SK-N-SH treated with all-trans-retinoic acid at 6 μM for 48 hours (cell line): ENCODE data around the gene NIFK.

Experiments used
- ATAC-seq: fragments of 200-7000 bp; cut with Tn5 transposase; 3 replicates; pipeline ENCODE4 v1.9.1; 2020; ENCODE audit warnings: mild to moderate bottlenecking, moderate library complexity
- ARNTL ChIP-seq: fragments of 450-650 bp; formaldehyde crosslinking; IDR thresholded peaks from 2 replicates; pipeline ENCODE4 v1.5.0; 2020; ENCODE audit warnings: low read depth, mild to moderate bottlenecking, moderate library complexity, borderline replicate concordance
- BACH2 ChIP-seq: fragments of 250-450 bp; sonication (Bioruptor Pico); IDR thresholded peaks from 2 replicates; pipeline ENCODE4 v1.9.0; 2021; ENCODE audit warnings: mild to moderate bottlenecking, borderline replicate concordance
- CREB5 ChIP-seq: fragments of 250-450 bp; sonication (Bioruptor Pico); IDR thresholded peaks from 2 replicates; pipeline ENCODE4 v1.5.1; 2020; ENCODE audit warnings: low read depth, mild to moderate bottlenecking, moderate library complexity
- CSDC2 ChIP-seq: fragments of 250-450 bp; sonication (Bioruptor Pico); IDR thresholded peaks from 2 replicates; pipeline ENCODE4 v1.5.0; 2020; ENCODE audit warnings: mild to moderate bottlenecking, moderate library complexity
- ESRRG ChIP-seq: fragments of 250-450 bp; sonication (Bioruptor Pico); IDR thresholded peaks from 2 replicates; pipeline ENCODE4 v1.6.1; 2021; ENCODE audit warnings: mild to moderate bottlenecking
- GLIS3 ChIP-seq: fragments of 250-450 bp; sonication (Bioruptor Pico); IDR thresholded peaks from 2 replicates; pipeline ENCODE4 v1.5.0; 2020; ENCODE audit warnings: mild to moderate bottlenecking, moderate library complexity
- ISL1 ChIP-seq: fragments of 250-450 bp; sonication (Bioruptor Pico); IDR thresholded peaks from 2 replicates; pipeline ENCODE4 v2.1.2; 2022; ENCODE audit warnings: mild to moderate bottlenecking, moderate library complexity
- OSR1 ChIP-seq: fragments of 250-450 bp; sonication (Bioruptor Pico); IDR thresholded peaks from 2 replicates; pipeline ENCODE4 v1.8.0; 2022; ENCODE audit warnings: moderate library complexity, mild to moderate bottlenecking, inconsistent platforms
- PATZ1 ChIP-seq: fragments of 250-450 bp; sonication (Bioruptor Pico); IDR thresholded peaks from 2 replicates; pipeline ENCODE4 v1.8.0; 2020; ENCODE audit warnings: mild to moderate bottlenecking, moderate library complexity, borderline replicate concordance
- PPARA ChIP-seq: fragments of 250-450 bp; sonication (Bioruptor Pico); IDR thresholded peaks from 2 replicates; pipeline ENCODE4 v1.5.0; 2020; ENCODE audit warnings: mild to moderate bottlenecking, borderline replicate concordance
- RARB ChIP-seq: fragments of 250-450 bp; sonication (Bioruptor Pico); IDR thresholded peaks from 2 replicates; pipeline ENCODE4 v1.8.0; 2021; ENCODE audit warnings: mild to moderate bottlenecking, moderate library complexity
- SNAI2 ChIP-seq: fragments of 250-450 bp; sonication (Bioruptor Pico); IDR thresholded peaks from 2 replicates; pipeline ENCODE4 v1.5.0; 2020; ENCODE audit warnings: mild to moderate bottlenecking, moderate library complexity
- TOX ChIP-seq: fragments of 250-450 bp; sonication (Bioruptor Pico); IDR thresholded peaks from 2 replicates; pipeline ENCODE4 v1.8.0; 2021; ENCODE audit warnings: mild to moderate bottlenecking, moderate library complexity, borderline replicate concordance
- ZC3H10 ChIP-seq: fragments of 250-450 bp; sonication (Bioruptor Pico); IDR thresholded peaks from 2 replicates; pipeline ENCODE4 v1.5.1; 2021; ENCODE audit warnings: mild to moderate bottlenecking, moderate library complexity
- ZFP3 ChIP-seq: fragments of 250-450 bp; sonication (Bioruptor Pico); IDR thresholded peaks from 2 replicates; pipeline ENCODE4 v1.5.0; 2020; ENCODE audit warnings: mild to moderate bottlenecking, moderate library complexity
- ZNF565 ChIP-seq: fragments of 450-650 bp; formaldehyde crosslinking; conservative IDR thresholded peaks from 2 replicates; pipeline ENCODE4 v1.5.0; 2020; ENCODE audit warnings: low read depth, mild to moderate bottlenecking, moderate library complexity
- ZNF70 ChIP-seq: fragments of 450-650 bp; formaldehyde crosslinking; IDR thresholded peaks from 2 replicates; pipeline ENCODE4 v1.5.0; 2020; ENCODE audit warnings: mild to moderate bottlenecking, moderate library complexity
- ZNF8 ChIP-seq: fragments of 450-650 bp; formaldehyde crosslinking; IDR thresholded peaks from 2 replicates; pipeline ENCODE4 v1.5.0; 2020; ENCODE audit warnings: mild to moderate bottlenecking, moderate library complexity
- TF ChIP-seq, protein P1 (sequence below): fragments of 250-450 bp; sonication (Bioruptor Pico); IDR thresholded peaks from 2 replicates; pipeline ENCODE4 v1.8.0; 2021; ENCODE audit warnings: low read depth, mild to moderate bottlenecking, moderate library complexity, borderline replicate concordance
- TF ChIP-seq, protein P2 (sequence below): fragments of 250-450 bp; sonication (Bioruptor Pico); IDR thresholded peaks from 2 replicates; pipeline ENCODE4 v1.5.0; 2020; ENCODE audit warnings: mild to moderate bottlenecking, moderate library complexity

Gene NIFK

GRCh38 chr2:121686902-121687301, 49.8 kb downstream of the NIFK start (continued):
- no peak for TF ChIP-seq SNAI2
- TF ChIP-seq ZNF8 (CRISPR knock-in tag) = no peak
- TF ChIP-seq ISL1 (CRISPR knock-in tag) = no peak
- TF ChIP-seq, all 23 proteins: peak for 0

- ATAC-seq = no peak
- no peak for TF ChIP-seq OSR1 (CRISPR knock-in tag)
- no peak for TF ChIP-seq ISL1 (CRISPR knock-in tag)
- no peak for TF ChIP-seq TOX (CRISPR knock-in tag)
- TF ChIP-seq ZNF565 (CRISPR knock-in tag) = no peak
- no peak for TF ChIP-seq ARNTL (CRISPR knock-in tag)
- TF ChIP-seq CREB5 = no peak
Observed at GRCh38 chr2:121686218-121686617, 50.5 kb downstream of the NIFK start.

- no peak for TF ChIP-seq ZNF70
- no peak for ATAC-seq
Observed at GRCh38 chr2:121682396-121683298, 54.0 kb downstream of the NIFK start.

- TF ChIP-seq ZC3H10 (CRISPR knock-in tag) = no peak
- no peak for TF ChIP-seq PPARA (CRISPR knock-in tag)
- TF ChIP-seq, protein P1, sequence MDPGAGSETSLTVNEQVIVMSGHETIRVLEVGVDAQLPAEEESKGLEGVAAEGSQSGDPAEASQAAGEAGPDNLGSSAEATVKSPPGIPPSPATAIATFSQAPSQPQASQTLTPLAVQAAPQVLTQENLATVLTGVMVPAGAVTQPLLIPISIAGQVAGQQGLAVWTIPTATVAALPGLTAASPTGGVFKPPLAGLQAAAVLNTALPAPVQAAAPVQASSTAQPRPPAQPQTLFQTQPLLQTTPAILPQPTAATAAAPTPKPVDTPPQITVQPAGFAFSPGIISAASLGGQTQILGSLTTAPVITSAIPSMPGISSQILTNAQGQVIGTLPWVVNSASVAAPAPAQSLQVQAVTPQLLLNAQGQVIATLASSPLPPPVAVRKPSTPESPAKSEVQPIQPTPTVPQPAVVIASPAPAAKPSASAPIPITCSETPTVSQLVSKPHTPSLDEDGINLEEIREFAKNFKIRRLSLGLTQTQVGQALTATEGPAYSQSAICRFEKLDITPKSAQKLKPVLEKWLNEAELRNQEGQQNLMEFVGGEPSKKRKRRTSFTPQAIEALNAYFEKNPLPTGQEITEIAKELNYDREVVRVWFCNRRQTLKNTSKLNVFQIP (CRISPR knock-in tag) = no peak
- no peak for TF ChIP-seq TOX (CRISPR knock-in tag)
- TF ChIP-seq OSR1 (CRISPR knock-in tag) = no peak
- no peak for TF ChIP-seq PATZ1 (CRISPR knock-in tag)
- TF ChIP-seq ZNF70 = no peak
- TF ChIP-seq ZNF565 (CRISPR knock-in tag) = no peak
- no peak for TF ChIP-seq RARB
- no peak for TF ChIP-seq GLIS3 (CRISPR knock-in tag)
- TF ChIP-seq, protein P2, sequence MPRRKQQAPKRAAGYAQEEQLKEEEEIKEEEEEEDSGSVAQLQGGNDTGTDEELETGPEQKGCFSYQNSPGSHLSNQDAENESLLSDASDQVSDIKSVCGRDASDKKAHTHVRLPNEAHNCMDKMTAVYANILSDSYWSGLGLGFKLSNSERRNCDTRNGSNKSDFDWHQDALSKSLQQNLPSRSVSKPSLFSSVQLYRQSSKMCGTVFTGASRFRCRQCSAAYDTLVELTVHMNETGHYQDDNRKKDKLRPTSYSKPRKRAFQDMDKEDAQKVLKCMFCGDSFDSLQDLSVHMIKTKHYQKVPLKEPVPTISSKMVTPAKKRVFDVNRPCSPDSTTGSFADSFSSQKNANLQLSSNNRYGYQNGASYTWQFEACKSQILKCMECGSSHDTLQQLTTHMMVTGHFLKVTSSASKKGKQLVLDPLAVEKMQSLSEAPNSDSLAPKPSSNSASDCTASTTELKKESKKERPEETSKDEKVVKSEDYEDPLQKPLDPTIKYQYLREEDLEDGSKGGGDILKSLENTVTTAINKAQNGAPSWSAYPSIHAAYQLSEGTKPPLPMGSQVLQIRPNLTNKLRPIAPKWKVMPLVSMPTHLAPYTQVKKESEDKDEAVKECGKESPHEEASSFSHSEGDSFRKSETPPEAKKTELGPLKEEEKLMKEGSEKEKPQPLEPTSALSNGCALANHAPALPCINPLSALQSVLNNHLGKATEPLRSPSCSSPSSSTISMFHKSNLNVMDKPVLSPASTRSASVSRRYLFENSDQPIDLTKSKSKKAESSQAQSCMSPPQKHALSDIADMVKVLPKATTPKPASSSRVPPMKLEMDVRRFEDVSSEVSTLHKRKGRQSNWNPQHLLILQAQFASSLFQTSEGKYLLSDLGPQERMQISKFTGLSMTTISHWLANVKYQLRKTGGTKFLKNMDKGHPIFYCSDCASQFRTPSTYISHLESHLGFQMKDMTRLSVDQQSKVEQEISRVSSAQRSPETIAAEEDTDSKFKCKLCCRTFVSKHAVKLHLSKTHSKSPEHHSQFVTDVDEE = no peak
- no peak for TF ChIP-seq CREB5
- no peak for TF ChIP-seq SNAI2
- TF ChIP-seq CSDC2 (CRISPR knock-in tag) = no peak
- TF ChIP-seq ISL1 (CRISPR knock-in tag) = no peak
- TF ChIP-seq BACH2 = no peak
- TF ChIP-seq ZFP3 (CRISPR knock-in tag) = no peak
- no peak for TF ChIP-seq ESRRG (CRISPR knock-in tag)
- no peak for ATAC-seq
Observed at GRCh38 chr2:121677855-121678254, 58.8 kb downstream of the NIFK start.
